ENCODE measurements around the gene EDNRB.

Gene EDNRB

DNA sequence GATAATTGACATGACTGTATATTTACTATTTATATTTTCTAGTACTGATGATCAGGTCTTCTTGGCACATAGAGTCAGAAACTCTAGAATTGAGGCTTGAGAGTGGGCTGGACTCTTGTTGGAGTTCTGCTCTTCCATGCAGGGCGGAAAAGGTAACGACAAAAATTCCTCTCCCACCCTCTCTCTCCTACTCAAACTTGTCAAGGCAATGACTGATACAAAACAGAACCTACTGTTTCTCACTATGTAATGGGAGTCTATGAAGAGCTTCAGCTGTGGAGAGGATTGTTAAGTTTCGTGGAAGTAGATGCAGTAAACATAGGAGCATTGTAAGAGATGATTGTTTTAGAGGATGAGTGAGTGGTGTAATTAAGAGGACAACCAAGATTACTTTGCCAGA is 8.8 kb downstream of the EDNRB start:
- TF ChIP-seq, protein P1, sequence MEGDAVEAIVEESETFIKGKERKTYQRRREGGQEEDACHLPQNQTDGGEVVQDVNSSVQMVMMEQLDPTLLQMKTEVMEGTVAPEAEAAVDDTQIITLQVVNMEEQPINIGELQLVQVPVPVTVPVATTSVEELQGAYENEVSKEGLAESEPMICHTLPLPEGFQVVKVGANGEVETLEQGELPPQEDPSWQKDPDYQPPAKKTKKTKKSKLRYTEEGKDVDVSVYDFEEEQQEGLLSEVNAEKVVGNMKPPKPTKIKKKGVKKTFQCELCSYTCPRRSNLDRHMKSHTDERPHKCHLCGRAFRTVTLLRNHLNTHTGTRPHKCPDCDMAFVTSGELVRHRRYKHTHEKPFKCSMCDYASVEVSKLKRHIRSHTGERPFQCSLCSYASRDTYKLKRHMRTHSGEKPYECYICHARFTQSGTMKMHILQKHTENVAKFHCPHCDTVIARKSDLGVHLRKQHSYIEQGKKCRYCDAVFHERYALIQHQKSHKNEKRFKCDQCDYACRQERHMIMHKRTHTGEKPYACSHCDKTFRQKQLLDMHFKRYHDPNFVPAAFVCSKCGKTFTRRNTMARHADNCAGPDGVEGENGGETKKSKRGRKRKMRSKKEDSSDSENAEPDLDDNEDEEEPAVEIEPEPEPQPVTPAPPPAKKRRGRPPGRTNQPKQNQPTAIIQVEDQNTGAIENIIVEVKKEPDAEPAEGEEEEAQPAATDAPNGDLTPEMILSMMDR (IDR thresholded peaks at IDR 0.05): no peak
- TF ChIP-seq ZFX (IDR thresholded peaks at IDR 0.05; ENCODE audit: borderline replicate concordance): no peak
- no peak overlapping the region for H3K27ac ChIP-seq

GRCh38 chr13:77908531-77908930 is 10.1 kb downstream of the EDNRB start:
- H3K27ac ChIP-seq: no peak overlapping the region
- TF ChIP-seq ZFX (IDR thresholded peaks at IDR 0.05; ENCODE audit: borderline replicate concordance): no peak
- TF ChIP-seq, protein P1 (IDR thresholded peaks at IDR 0.05): no peak

GRCh38 chr13:77907666-77908341 is 10.8 kb downstream of the EDNRB start:
- no peak overlapping the region for H3K27ac ChIP-seq
- no peak for TF ChIP-seq ZFX (IDR thresholded peaks at IDR 0.05; ENCODE audit: borderline replicate concordance)
- TF ChIP-seq, protein P1 (IDR thresholded peaks at IDR 0.05): no peak

- no peak for TF ChIP-seq ZFX (IDR thresholded peaks at IDR 0.05; ENCODE audit: borderline replicate concordance)
- TF ChIP-seq, protein P1 (IDR thresholded peaks at IDR 0.05): no peak
- no peak overlapping the region for H3K27ac ChIP-seq
Measured at GRCh38 chr13:77904031-77904430, 14.6 kb downstream of the EDNRB start.

DNA sequence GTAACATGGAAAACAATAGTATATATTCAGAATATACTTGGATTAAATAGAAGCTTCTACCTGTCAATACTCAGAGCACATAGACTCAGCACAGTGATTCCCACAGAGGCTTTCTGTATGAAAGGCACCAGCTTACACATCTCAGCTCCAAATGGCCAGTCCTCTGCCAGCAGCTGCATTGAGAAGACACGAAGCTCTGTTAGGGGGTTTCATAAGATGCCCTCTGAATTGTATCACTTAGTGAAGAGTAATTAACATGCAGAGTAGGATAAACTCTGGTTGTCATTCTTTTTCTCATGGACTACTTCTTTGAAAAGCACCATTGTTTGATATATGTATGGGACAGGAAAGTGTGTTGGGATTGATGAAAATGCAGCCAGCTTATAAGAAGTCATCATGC is 15.2 kb downstream of the EDNRB start:
- TF ChIP-seq, protein P1 (IDR thresholded peaks at IDR 0.05): no peak
- no peak for TF ChIP-seq ZFX (IDR thresholded peaks at IDR 0.05; ENCODE audit: borderline replicate concordance)
- no peak overlapping the region for H3K27ac ChIP-seq

- no peak overlapping the region for H3K27ac ChIP-seq
- no peak for TF ChIP-seq ZFX (IDR thresholded peaks at IDR 0.05; ENCODE audit: borderline replicate concordance)
Measured at GRCh38 chr13:77902319-77902963, 16.2 kb downstream of the EDNRB start.

- H3K27ac ChIP-seq: no peak overlapping the region
- no peak for TF ChIP-seq ZFX (IDR thresholded peaks at IDR 0.05; ENCODE audit: borderline replicate concordance)
- TF ChIP-seq, protein P1 (IDR thresholded peaks at IDR 0.05): no peak
Measured at GRCh38 chr13:77898097-77898496, 20.5 kb downstream of the EDNRB start.

Measured in 22Rv1 (cell line).